SK-N-SH treated with all-trans-retinoic acid at 6 μM for 48 hours (cell line): ENCODE data around the gene LRRFIP1.

Experiments
- BACH2 ChIP-seq: fragments of 250-450 bp; sonication (Bioruptor Pico); IDR thresholded peaks from 2 replicates; pipeline ENCODE4 v1.9.0; 2021; ENCODE audit warnings: mild to moderate bottlenecking, borderline replicate concordance
- CSDC2 ChIP-seq: fragments of 250-450 bp; sonication (Bioruptor Pico); IDR thresholded peaks from 2 replicates; pipeline ENCODE4 v1.5.0; 2020; ENCODE audit warnings: mild to moderate bottlenecking, moderate library complexity
- ESRRG ChIP-seq: fragments of 250-450 bp; sonication (Bioruptor Pico); IDR thresholded peaks from 2 replicates; pipeline ENCODE4 v1.6.1; 2021; ENCODE audit warnings: mild to moderate bottlenecking
- OSR1 ChIP-seq: fragments of 250-450 bp; sonication (Bioruptor Pico); IDR thresholded peaks from 2 replicates; pipeline ENCODE4 v1.8.0; 2022; ENCODE audit warnings: moderate library complexity, mild to moderate bottlenecking, inconsistent platforms
- PPARA ChIP-seq: fragments of 250-450 bp; sonication (Bioruptor Pico); IDR thresholded peaks from 2 replicates; pipeline ENCODE4 v1.5.0; 2020; ENCODE audit warnings: mild to moderate bottlenecking, borderline replicate concordance
- RARB ChIP-seq: fragments of 250-450 bp; sonication (Bioruptor Pico); IDR thresholded peaks from 2 replicates; pipeline ENCODE4 v1.8.0; 2021; ENCODE audit warnings: mild to moderate bottlenecking, moderate library complexity
- SNAI2 ChIP-seq: fragments of 250-450 bp; sonication (Bioruptor Pico); IDR thresholded peaks from 2 replicates; pipeline ENCODE4 v1.5.0; 2020; ENCODE audit warnings: mild to moderate bottlenecking, moderate library complexity
- TOX ChIP-seq: fragments of 250-450 bp; sonication (Bioruptor Pico); IDR thresholded peaks from 2 replicates; pipeline ENCODE4 v1.8.0; 2021; ENCODE audit warnings: mild to moderate bottlenecking, moderate library complexity, borderline replicate concordance
- ZC3H10 ChIP-seq: fragments of 250-450 bp; sonication (Bioruptor Pico); IDR thresholded peaks from 2 replicates; pipeline ENCODE4 v1.5.1; 2021; ENCODE audit warnings: mild to moderate bottlenecking, moderate library complexity
- ZFP30 ChIP-seq: fragments of 450-650 bp; formaldehyde crosslinking; IDR thresholded peaks from 2 replicates; pipeline ENCODE4 v1.5.0; 2022; ENCODE audit warnings: mild to moderate bottlenecking, moderate library complexity

GRCh38 chr2:237782181-237782580, 154.8 kb downstream of the LRRFIP1 start:
- TF ChIP-seq RARB (CRISPR knock-in tag), result no peak
- no peak for TF ChIP-seq BACH2 (CRISPR knock-in tag)
- no peak for TF ChIP-seq ESRRG (CRISPR knock-in tag)
- no peak for TF ChIP-seq ZFP30 (CRISPR knock-in tag)
- TF ChIP-seq ZC3H10 (CRISPR knock-in tag), result no peak
- no peak for TF ChIP-seq TOX (CRISPR knock-in tag)
- TF ChIP-seq PPARA (CRISPR knock-in tag), result no peak
- no peak for TF ChIP-seq OSR1
- TF ChIP-seq SNAI2 (CRISPR knock-in tag), result no peak
- no peak for TF ChIP-seq CSDC2 (CRISPR knock-in tag)
